Stomach (tissue), 9 donors: ENCODE data around the gene DUSP18. TPM values are rescaled to one million over a fixed set of nuclear protein-coding genes. Genes with fewer than 3 reads are reported as not detected.
A peak's percentile ranks its signal among the peaks of the same experiment; 100 is the strongest.

Source experiments
- DNase-seq, 2 donors: peaks; one replicate each; pipeline versions ENCODE4 v3.0.0 to v3.0.0-alpha.2; 2013 to 2019
- H3K27ac ChIP-seq, 5 donors: fragments of 200-600 bp in 4 of 5; sonication (generic) in 4 of 5; one replicate each; pipeline ENCODE4 v1.5.1; 2013 to 2019; ENCODE audit warnings: mild to moderate bottlenecking in 1 of 5, moderate library complexity in 1 of 5
- H3K27me3 ChIP-seq, 3 donors: fragments of 200-600 bp; sonication (generic); one replicate each; pipeline ENCODE4 v1.5.1; 2017 to 2019; ENCODE audit warnings: mixed run types in 1 of 3
- H3K36me3 ChIP-seq, 4 donors: fragments of 200-600 bp; sonication (generic); 1 replicate in 3 of 4; 2 replicates in 1 of 4; pipeline ENCODE4 v1.5.1; 2016 to 2019
- H3K4me1 ChIP-seq, 4 donors: fragments of 200-600 bp; sonication (generic); one replicate each; pipeline ENCODE4 v1.5.1; 2016 to 2019
- H3K4me3 ChIP-seq, 4 donors: fragments of 200-600 bp; sonication (generic) in 3 of 4; one replicate each; pipeline ENCODE4 v1.5.1; 2016 to 2019; ENCODE audit warnings: mild to moderate bottlenecking in 1 of 4
- H3K9me3 ChIP-seq, 4 donors: fragments of 200-600 bp; sonication (generic); one replicate each; pipeline ENCODE4 v1.5.1; 2016 to 2019
- EP300 ChIP-seq: sonication (generic); formaldehyde crosslinking; IDR thresholded peaks from one replicate; pipeline ENCODE4 v1.6.1; 2017; ENCODE audit warnings: antibody characterized with exemption
- POLR2A ChIP-seq, 4 donors: fragments of 450-650 bp; IDR thresholded peaks; one replicate each; pipeline ENCODE4 v1.6.1; 2016; ENCODE audit warnings: antibody characterized with exemption in 4 of 4, control low read depth in 2 of 4, mild to moderate bottlenecking in 1 of 4, moderate library complexity in 1 of 4
- POLR2AphosphoS5 ChIP-seq, 3 donors: sonication (generic); formaldehyde crosslinking; IDR thresholded peaks; one replicate each; pipeline ENCODE4 v1.6.1; 2016; ENCODE audit warnings: antibody characterized with exemption in 3 of 3
- WGBS, 5 donors: extraction: QIAGEN DNeasy Blood & Tissue Kit in 3 of 5; methylation state at CpG; one replicate each; pipeline versions ENCODE4 v1.1.5 to v1.1.7; 2013 to 2018; 5-methylcytosine and 5-hydroxymethylcytosine counted together
- intact Hi-C: fragments of 100-400 bp; cut with DNase I; formaldehyde crosslinking; loops from one replicate; pipeline ENCODE4 v1.15.1; 2023; ENCODE audit warnings: low total_unique reads
- polyA plus RNA-seq, 3 donors: library from polyadenylated mRNA; stranded (reverse); fragments of 200-250 nt; gene quantifications; one replicate each; pipeline ENCODE4 v1.2.3, GENCODE V29; 2013
- total RNA-seq, 5 donors: library from RNA; depleted of rRNA; stranded (reverse); fragments of >200 nt; gene quantifications; one replicate each; pipeline versions ENCODE4 v1.1.0 to v1.2.3, GENCODE V29; 2014 to 2016
- TF ChIP-seq, protein P1 (sequence below), 7 experiments: fragments of 450-650 bp in 4 of 7; fragments of 200-600 bp in 3 of 7; sonication (generic) in 3 of 7; IDR thresholded peaks; one replicate each; pipeline ENCODE4 v1.5.1; 2016 to 2019; ENCODE audit warnings: antibody characterized with exemption in 7 of 7, control low read depth in 2 of 7, mild to moderate bottlenecking in 1 of 7
- donor health status: healthy with polysubstance abuse.
- donor health status: Bipolar disorder and iron deficiency.
- donor health status: healthy.

Gene DUSP18
- total and polyA plus RNA-seq, 8 donors = 1.4 to 46.9 (median 4.5) TPM; not detected in 1

- H3K27me3 ChIP-seq = no peaks in the 10 kb centered on the region
- H3K4me1 ChIP-seq = peaks cover 0 to 18% (median 9%) of the 10 kb centered on the region in 4 donors
- no peak overlapping the region for H3K27ac ChIP-seq
- H3K4me3 ChIP-seq = no peak overlapping the region
- 74 to 84% (median 78%) methylated on average over 16 of the region's 16 CpGs for WGBS, 5 donors
- TF ChIP-seq, protein P1, sequence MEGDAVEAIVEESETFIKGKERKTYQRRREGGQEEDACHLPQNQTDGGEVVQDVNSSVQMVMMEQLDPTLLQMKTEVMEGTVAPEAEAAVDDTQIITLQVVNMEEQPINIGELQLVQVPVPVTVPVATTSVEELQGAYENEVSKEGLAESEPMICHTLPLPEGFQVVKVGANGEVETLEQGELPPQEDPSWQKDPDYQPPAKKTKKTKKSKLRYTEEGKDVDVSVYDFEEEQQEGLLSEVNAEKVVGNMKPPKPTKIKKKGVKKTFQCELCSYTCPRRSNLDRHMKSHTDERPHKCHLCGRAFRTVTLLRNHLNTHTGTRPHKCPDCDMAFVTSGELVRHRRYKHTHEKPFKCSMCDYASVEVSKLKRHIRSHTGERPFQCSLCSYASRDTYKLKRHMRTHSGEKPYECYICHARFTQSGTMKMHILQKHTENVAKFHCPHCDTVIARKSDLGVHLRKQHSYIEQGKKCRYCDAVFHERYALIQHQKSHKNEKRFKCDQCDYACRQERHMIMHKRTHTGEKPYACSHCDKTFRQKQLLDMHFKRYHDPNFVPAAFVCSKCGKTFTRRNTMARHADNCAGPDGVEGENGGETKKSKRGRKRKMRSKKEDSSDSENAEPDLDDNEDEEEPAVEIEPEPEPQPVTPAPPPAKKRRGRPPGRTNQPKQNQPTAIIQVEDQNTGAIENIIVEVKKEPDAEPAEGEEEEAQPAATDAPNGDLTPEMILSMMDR (IDR thresholded peaks at IDR 0.05) = no peak
- TF ChIP-seq EP300 (no peak), POLR2A (IDR thresholded peaks at IDR 0.05) (no peak), POLR2AphosphoS5 (IDR thresholded peaks at IDR 0.05) (no peak)
- H3K36me3 ChIP-seq = peaks cover 0 to 12% (median 10%) of the 10 kb centered on the region in 4 donors
- DNase-seq = no peak
- H3K9me3 ChIP-seq = no peaks in the 10 kb centered on the region
- intact Hi-C loops = no loop called here
These were observed 24.4 kb downstream of the DUSP18 start for GRCh38 chr22:30643055-30643875.

DNA sequence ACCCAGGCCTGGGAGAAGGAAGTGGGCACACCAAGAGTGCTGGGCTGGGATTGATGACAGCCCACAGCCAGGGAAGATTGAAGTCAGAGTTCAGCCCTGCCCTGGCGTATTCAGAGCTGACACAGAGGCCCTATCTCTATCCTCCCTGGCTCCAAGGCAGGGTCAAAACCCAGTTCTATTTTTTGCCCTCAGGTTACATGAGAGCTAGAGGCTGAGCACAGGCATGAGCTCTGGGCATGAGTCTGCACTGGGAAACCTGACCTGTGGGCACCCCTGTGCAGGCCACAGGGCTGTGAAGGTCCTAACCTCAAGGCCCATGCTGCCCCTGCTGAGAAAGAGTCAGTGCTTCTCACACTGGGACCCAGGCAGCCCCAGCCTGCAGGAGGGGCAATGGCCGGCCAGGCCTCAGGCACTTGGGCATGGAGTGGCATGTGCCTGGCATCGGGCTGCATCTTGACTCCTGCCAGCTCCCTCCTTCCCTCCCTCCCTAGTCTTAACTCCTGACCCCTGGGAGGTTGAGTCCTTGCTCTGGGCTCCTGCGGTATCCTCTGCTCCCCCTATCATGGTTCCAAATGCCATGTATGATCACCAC lies 26.7 kb downstream of the DUSP18 start:
- TF ChIP-seq POLR2A (IDR thresholded peaks at IDR 0.05) = no peak
- TF ChIP-seq, protein P1 (IDR thresholded peaks at IDR 0.05) = no peak
- TF ChIP-seq POLR2AphosphoS5 (IDR thresholded peaks at IDR 0.05) = no peak
- no peak for TF ChIP-seq EP300
- no peak overlapping the region for H3K27ac ChIP-seq
- 84 to 98% (median 89%) methylated on average over 3 to 4 of the region's 4 CpGs for WGBS, 5 donors
- H3K36me3 ChIP-seq = no peaks in the 10 kb centered on the region
- H3K9me3 ChIP-seq = no peaks in the 10 kb centered on the region
- H3K4me1 ChIP-seq = peaks cover 14 to 37% (median 28%) of the 10 kb centered on the region in 4 donors
- intact Hi-C loops = no loop called here
- no peaks in the 10 kb centered on the region for H3K27me3 ChIP-seq
- no peak for DNase-seq
- no peak overlapping the region for H3K4me3 ChIP-seq

GRCh38 chr22:30640361-30640760 lies 27.3 kb downstream of the DUSP18 start:
- peaks cover 16 to 42% (median 31%) of the 10 kb centered on the region in 4 donors for H3K4me1 ChIP-seq
- 90 to 98% (median 97%) methylated on average over 4 of the region's 4 CpGs for WGBS, 5 donors

GRCh38 chr22:30637701-30638114 lies 30.0 kb downstream of the DUSP18 start:
- Histone ChIP-seq H3K4me1 (peaks cover 26 to 49% (median 39%) of the 10 kb centered on the region in 4 donors), H3K36me3 (no peaks in the 10 kb centered on the region), H3K27me3 (no peaks in the 10 kb centered on the region), H3K4me3 (peak overlapping the region in 2 of 4 donors; percentile 59 to 60), H3K27ac (no peak overlapping the region), H3K9me3 (no peaks in the 10 kb centered on the region)
- intact Hi-C loops = no loop called here
- no peak for TF ChIP-seq EP300
- TF ChIP-seq, protein P1 (IDR thresholded peaks at IDR 0.05) = no peak
- no peak for TF ChIP-seq POLR2AphosphoS5 (IDR thresholded peaks at IDR 0.05)
- TF ChIP-seq POLR2A (IDR thresholded peaks at IDR 0.05) = no peak
- DNase-seq = no peak
- 20 to 59% (median 33%) methylated on average over 1 of the region's 1 CpG for WGBS, 5 donors

More at GRCh38 chr22:30640361-30640760, 27.3 kb downstream of the DUSP18 start:
- DNase-seq = no peak
- H3K36me3 ChIP-seq = no peaks in the 10 kb centered on the region
- TF ChIP-seq, protein P1 (IDR thresholded peaks at IDR 0.05) = no peak
- TF ChIP-seq POLR2A (IDR thresholded peaks at IDR 0.05) (no peak), EP300 (no peak), POLR2AphosphoS5 (IDR thresholded peaks at IDR 0.05) (no peak)
- no peaks in the 10 kb centered on the region for H3K9me3 ChIP-seq
- no peaks in the 10 kb centered on the region for H3K27me3 ChIP-seq
- no peak overlapping the region for H3K27ac ChIP-seq
- H3K4me3 ChIP-seq = no peak overlapping the region
- intact Hi-C loops = no loop called here
